Measurements from ENCODE around the gene PKIB. TPM values are rescaled to one million over a fixed set of nuclear protein-coding genes. Genes with fewer than 3 reads are reported as not detected.

PKIB gene
- total and polyA plus RNA-seq, 7 donors, result 0.49 to 420 (median 40.4) TPM; not detected in 1

GRCh38 chr6:122621638-122622037, 11.4 kb downstream of the PKIB start:
- TF ChIP-seq POLR2AphosphoS5 (IDR thresholded peaks at IDR 0.05) (no peak), POLR2A (IDR thresholded peaks at IDR 0.05) (no peak), EP300 (IDR thresholded peaks at IDR 0.05) (no peak)
- TF ChIP-seq, protein P1, sequence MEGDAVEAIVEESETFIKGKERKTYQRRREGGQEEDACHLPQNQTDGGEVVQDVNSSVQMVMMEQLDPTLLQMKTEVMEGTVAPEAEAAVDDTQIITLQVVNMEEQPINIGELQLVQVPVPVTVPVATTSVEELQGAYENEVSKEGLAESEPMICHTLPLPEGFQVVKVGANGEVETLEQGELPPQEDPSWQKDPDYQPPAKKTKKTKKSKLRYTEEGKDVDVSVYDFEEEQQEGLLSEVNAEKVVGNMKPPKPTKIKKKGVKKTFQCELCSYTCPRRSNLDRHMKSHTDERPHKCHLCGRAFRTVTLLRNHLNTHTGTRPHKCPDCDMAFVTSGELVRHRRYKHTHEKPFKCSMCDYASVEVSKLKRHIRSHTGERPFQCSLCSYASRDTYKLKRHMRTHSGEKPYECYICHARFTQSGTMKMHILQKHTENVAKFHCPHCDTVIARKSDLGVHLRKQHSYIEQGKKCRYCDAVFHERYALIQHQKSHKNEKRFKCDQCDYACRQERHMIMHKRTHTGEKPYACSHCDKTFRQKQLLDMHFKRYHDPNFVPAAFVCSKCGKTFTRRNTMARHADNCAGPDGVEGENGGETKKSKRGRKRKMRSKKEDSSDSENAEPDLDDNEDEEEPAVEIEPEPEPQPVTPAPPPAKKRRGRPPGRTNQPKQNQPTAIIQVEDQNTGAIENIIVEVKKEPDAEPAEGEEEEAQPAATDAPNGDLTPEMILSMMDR (IDR thresholded peaks at IDR 0.05), result no peak
- Histone ChIP-seq H3K4me1 (no peaks in the 10 kb centered on the region), H3K27me3 (no peaks in the 10 kb centered on the region), H3K9me3 (no peaks in the 10 kb centered on the region), H3K4me3 (no peak overlapping the region), H3K36me3 (no peaks in the 10 kb centered on the region), H3K27ac (no peak overlapping the region)
- no peak for DNase-seq
- intact Hi-C loops (cut with DNase I), result no loop called here
- WGBS, 2 donors, result 55 to 68% methylated on average over 2 of the region's 2 CpGs

DNA sequence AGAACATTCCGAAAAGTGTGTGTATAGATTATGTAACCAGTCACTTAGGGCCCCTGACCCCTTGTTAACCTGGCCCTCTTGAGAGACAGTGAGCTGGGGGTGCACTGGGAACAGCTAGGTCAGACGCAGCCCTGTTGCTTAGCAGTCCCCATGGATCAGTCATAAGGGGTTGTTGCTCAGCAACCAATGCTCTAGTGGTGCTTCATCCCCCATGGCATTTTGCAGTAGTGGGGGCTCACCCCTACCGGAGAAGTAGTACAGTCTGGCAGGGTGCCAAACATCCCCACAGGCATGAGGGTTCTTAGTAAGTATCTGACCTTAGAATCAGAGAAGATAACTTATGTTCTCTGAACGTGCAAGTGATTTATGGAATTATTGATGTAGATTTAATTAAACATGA, 12.3 kb downstream of the PKIB start:
- Histone ChIP-seq H3K36me3 (no peaks in the 10 kb centered on the region), H3K4me1 (no peaks in the 10 kb centered on the region), H3K9me3 (no peaks in the 10 kb centered on the region), H3K27me3 (no peaks in the 10 kb centered on the region), H3K4me3 (no peak overlapping the region), H3K27ac (no peak overlapping the region)
- no peak for DNase-seq
- TF ChIP-seq POLR2AphosphoS5 (IDR thresholded peaks at IDR 0.05) (no peak), EP300 (IDR thresholded peaks at IDR 0.05) (no peak), POLR2A (IDR thresholded peaks at IDR 0.05) (no peak)
- TF ChIP-seq, protein P1 (IDR thresholded peaks at IDR 0.05), result no peak
- intact Hi-C loops (cut with DNase I), result no loop called here
- 69 to 78% methylated on average over 4 of the region's 4 CpGs for WGBS, 2 donors

- DNase-seq, result no peak
- H3K36me3 ChIP-seq, result no peaks in the 10 kb centered on the region
- no peak for TF ChIP-seq EP300 (IDR thresholded peaks at IDR 0.05)
- TF ChIP-seq POLR2AphosphoS5 (IDR thresholded peaks at IDR 0.05), result no peak
- no peak for TF ChIP-seq POLR2A (IDR thresholded peaks at IDR 0.05)
- TF ChIP-seq, protein P1 (IDR thresholded peaks at IDR 0.05), result no peak
- H3K27me3 ChIP-seq, result no peaks in the 10 kb centered on the region
- no peaks in the 10 kb centered on the region for H3K4me1 ChIP-seq
- H3K4me3 ChIP-seq, result no peak overlapping the region
- no peak overlapping the region for H3K27ac ChIP-seq
- H3K9me3 ChIP-seq, result no peaks in the 10 kb centered on the region
- intact Hi-C loops (cut with DNase I), result no loop called here
These were observed 13.1 kb downstream of the PKIB start for GRCh38 chr6:122623279-122623678.

DNA sequence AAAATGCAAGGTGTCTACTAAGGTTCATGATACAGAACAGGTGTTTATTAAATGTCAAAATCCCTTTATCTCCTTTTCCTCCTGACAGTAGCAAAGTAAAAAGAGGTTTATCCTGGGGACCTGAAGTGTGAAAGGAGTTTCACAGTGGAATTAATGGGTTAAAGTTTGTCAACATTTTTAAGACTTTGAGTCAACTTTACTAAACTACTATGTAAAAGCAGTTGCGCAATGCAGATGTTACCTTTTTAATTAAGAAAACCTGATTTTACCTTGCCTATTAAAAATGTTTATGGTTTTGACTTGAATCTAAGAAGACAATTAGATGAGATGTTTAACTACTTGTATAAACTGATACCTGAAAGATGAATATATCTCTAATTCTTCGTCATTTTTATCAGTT, 14.6 kb downstream of the PKIB start:
- no peaks in the 10 kb centered on the region for H3K4me1 ChIP-seq
- WGBS, 2 donors, result 90 to 97% methylated on average over 2 of the region's 2 CpGs

GRCh38 chr6:122628714-122629113, 18.5 kb downstream of the PKIB start:
- intact Hi-C loops (cut with DNase I), result no loop called here
- no peaks in the 10 kb centered on the region for H3K9me3 ChIP-seq
- H3K27me3 ChIP-seq, result no peaks in the 10 kb centered on the region
- no peak overlapping the region for H3K4me3 ChIP-seq
- H3K27ac ChIP-seq, result no peak overlapping the region
- TF ChIP-seq, protein P1 (IDR thresholded peaks at IDR 0.05), result no peak
- TF ChIP-seq POLR2A (IDR thresholded peaks at IDR 0.05) (no peak), EP300 (IDR thresholded peaks at IDR 0.05) (no peak), POLR2AphosphoS5 (IDR thresholded peaks at IDR 0.05) (no peak)
- DNase-seq, result no peak
- no peaks in the 10 kb centered on the region for H3K36me3 ChIP-seq
- WGBS, 2 donors, result 78 to 83% methylated on average over 1 of the region's 1 CpG
- H3K4me1 ChIP-seq, result no peaks in the 10 kb centered on the region

More for the DNA sequence above, 14.6 kb downstream of the PKIB start:
- Histone ChIP-seq H3K36me3 (no peaks in the 10 kb centered on the region), H3K27me3 (no peaks in the 10 kb centered on the region), H3K4me3 (no peak overlapping the region), H3K9me3 (no peaks in the 10 kb centered on the region), H3K27ac (no peak overlapping the region)
- TF ChIP-seq POLR2A (IDR thresholded peaks at IDR 0.05), result no peak
- no peak for TF ChIP-seq EP300 (IDR thresholded peaks at IDR 0.05)
- TF ChIP-seq, protein P1 (IDR thresholded peaks at IDR 0.05), result no peak
- no peak for DNase-seq
- intact Hi-C loops (cut with DNase I), result no loop called here
